Right cardiac atrium (tissue), 5 donors: ENCODE results near the gene LOC128125822.
A peak's percentile ranks its signal among the peaks of the same experiment; 100 is the strongest.
"Not testable (repeated sequence)": the region's sequence is repeated elsewhere in the genome, so short reads cannot be mapped to it uniquely, and the experiment has no call there.

Experiments
- ATAC-seq, 2 donors: fragments of 200-7000 bp; cut with Tn5 transposase; one replicate each; pipeline versions ENCODE4 v1.8.0 to v1.9.1; 2020; ENCODE audit warnings: moderate library complexity in 2 of 2, mild to moderate bottlenecking in 1 of 2
- DNase-seq, 3 donors: peaks; one replicate each; pipeline ENCODE4 v3.0.0-alpha.2; 2020
- H3K27ac ChIP-seq: one replicate; pipeline ENCODE4 v1.5.1; 2013; ENCODE audit warnings: mild to moderate bottlenecking, low read length, control low read depth, moderate library complexity
- H3K27me3 ChIP-seq: one replicate; pipeline ENCODE4 v1.6.1; 2013; ENCODE audit not compliant: control insufficient read depth, insufficient read depth
- H3K4me1 ChIP-seq: one replicate; pipeline ENCODE4 v1.6.1; 2013; ENCODE audit warnings: low read length; ENCODE audit not compliant: control insufficient read depth, insufficient read depth
- H3K4me3 ChIP-seq: one replicate; pipeline ENCODE4 v1.5.1; 2013; ENCODE audit warnings: low read length, control low read depth
- H3K9me3 ChIP-seq: one replicate; pipeline ENCODE4 v1.6.1; 2013; ENCODE audit warnings: low read length; ENCODE audit not compliant: control insufficient read depth
- WGBS: extraction: QIAGEN DNeasy Blood & Tissue Kit; methylation state at CpG from one replicate; pipeline ENCODE4 v1.1.7; 2013; 5-methylcytosine and 5-hydroxymethylcytosine counted together
- intact Hi-C, 4 donors: fragments of 100-400 bp; cut with DNase I; formaldehyde crosslinking; loops; one replicate each; pipeline versions ENCODE4 v1.11.0 to v1.14.0; 2022 to 2023
- donor health status: healthy with polysubstance abuse.
- donor health status: DM: no; HTN: yes; CAD: no.
- donor health status: DM: no; HTN: no; CAD: no.
- donor health status: DM: no; HTN: yes; CAD: no; lungs with severe emphysema.
- donor health status: DM: yes; HTN: yes; CAD: no.

Gene LOC128125822

GRCh38 chr6:63572044-63572746 is at the start of gene LOC128125822, which contains the start of gene PTP4A1:
TSS of gene LOC128125822 (plus strand) at chr6:63572480.
TSS of gene PTP4A1 (plus strand) at chr6:63572480. CDS start at chr6:63576881, 4,401 bp downstream.
- Histone ChIP-seq H3K9me3 (no peaks in the 10 kb centered on the region), H3K27me3 (no peaks in the 10 kb centered on the region), H3K27ac (peak within 1 kb of the TSS; percentile 99), H3K4me1 (no peaks in the 10 kb centered on the region), H3K4me3 (peak within 1 kb of the TSS; percentile 89)
- DNase-seq, result peak; percentile 98 to 99 (median 99)
- ATAC-seq, result peak; percentile 98
- intact Hi-C loops, result loop anchor here in 1 of 4 donors (10.0 kb wide), 1 partner anchor 63 kb away; the partner anchor contains the start of gene PHF3
- under 1% methylated on average over 73 of the region's 73 CpGs for WGBS

GRCh38 chr6:63522911-63523287 is 49.4 kb upstream of the LOC128125822 start:
- H3K4me1 ChIP-seq, H3K9me3 ChIP-seq, H3K27ac ChIP-seq, H3K4me3 ChIP-seq, DNase-seq, intact Hi-C loops, H3K27me3 ChIP-seq, ATAC-seq: not testable (repeated sequence)
- WGBS, result 85% methylated on average over 7 of the region's 7 CpGs

GRCh38 chr6:63523630-63524029 is 48.6 kb upstream of the LOC128125822 start:
- 90% methylated on average over 4 of the region's 4 CpGs for WGBS
- ATAC-seq, result no peak
- Histone ChIP-seq H3K4me1 (no peaks in the 10 kb centered on the region), H3K9me3 (no peaks in the 10 kb centered on the region), H3K27ac (no peak overlapping the region), H3K27me3 (no peaks in the 10 kb centered on the region), H3K4me3 (no peak overlapping the region)
- intact Hi-C loops, result no loop called here
- DNase-seq, result no peak

GRCh38 chr6:63525186-63525878 is 46.9 kb upstream of the LOC128125822 start:
- no peaks in the 10 kb centered on the region for H3K27me3 ChIP-seq
- intact Hi-C loops, result no loop called here
- WGBS, result 63% methylated on average over 7 of the region's 7 CpGs
- H3K4me1 ChIP-seq, result no peaks in the 10 kb centered on the region
- ATAC-seq (no peak), DNase-seq (no peak)
- H3K4me3 ChIP-seq, result no peak overlapping the region
- no peak overlapping the region for H3K27ac ChIP-seq
- no peaks in the 10 kb centered on the region for H3K9me3 ChIP-seq

- Histone ChIP-seq H3K9me3 (no peaks in the 10 kb centered on the region), H3K27me3 (no peaks in the 10 kb centered on the region), H3K27ac (no peak overlapping the region), H3K4me3 (no peak overlapping the region), H3K4me1 (no peaks in the 10 kb centered on the region)
- ATAC-seq, result no peak
- intact Hi-C loops, result no loop called here
- no peak for DNase-seq
Measured at GRCh38 chr6:63526931-63527330, 45.3 kb upstream of the LOC128125822 start.

- 74% methylated on average over 6 of the region's 6 CpGs for WGBS
- Histone ChIP-seq H3K4me3 (no peak overlapping the region), H3K27ac (no peak overlapping the region), H3K4me1 (no peaks in the 10 kb centered on the region), H3K27me3 (no peaks in the 10 kb centered on the region), H3K9me3 (no peaks in the 10 kb centered on the region)
- intact Hi-C loops, result no loop called here
- no peak for DNase-seq
- no peak for ATAC-seq
Measured at GRCh38 chr6:63527658-63528514, 44.4 kb upstream of the LOC128125822 start.

GRCh38 chr6:63529498-63529897 is 42.8 kb upstream of the LOC128125822 start:
- WGBS, result 41% methylated on average over 4 of the region's 4 CpGs
- ATAC-seq, result no peak
- H3K4me1 ChIP-seq, result no peaks in the 10 kb centered on the region
- H3K4me3 ChIP-seq, result no peak overlapping the region
- no peaks in the 10 kb centered on the region for H3K9me3 ChIP-seq
- H3K27me3 ChIP-seq, result no peaks in the 10 kb centered on the region
- no peak overlapping the region for H3K27ac ChIP-seq
- intact Hi-C loops, result no loop called here
- DNase-seq, result no peak

- DNase-seq (no peak), ATAC-seq (no peak)
- intact Hi-C loops, result no loop called here
- 91% methylated on average over 3 of the region's 3 CpGs for WGBS
- Histone ChIP-seq H3K27me3 (no peaks in the 10 kb centered on the region), H3K4me1 (no peaks in the 10 kb centered on the region), H3K9me3 (no peaks in the 10 kb centered on the region), H3K27ac (no peak overlapping the region), H3K4me3 (no peak overlapping the region)
Measured at GRCh38 chr6:63530182-63530581, 42.1 kb upstream of the LOC128125822 start.

GRCh38 chr6:63530991-63531390 is 41.3 kb upstream of the LOC128125822 start:
- no peaks in the 10 kb centered on the region for H3K4me1 ChIP-seq
- intact Hi-C loops, result no loop called here

GRCh38 chr6:63533026-63533425 is 39.3 kb upstream of the LOC128125822 start:
- DNase-seq (no peak), ATAC-seq (no peak)
- no peak overlapping the region for H3K27ac ChIP-seq
- intact Hi-C loops, result no loop called here
- no peaks in the 10 kb centered on the region for H3K9me3 ChIP-seq
- H3K4me3 ChIP-seq, result no peak overlapping the region
- H3K27me3 ChIP-seq, result no peaks in the 10 kb centered on the region
- WGBS, result 77% methylated on average over 3 of the region's 3 CpGs
- no peaks in the 10 kb centered on the region for H3K4me1 ChIP-seq

More at GRCh38 chr6:63530991-63531390, 41.3 kb upstream of the LOC128125822 start:
- no peak overlapping the region for H3K4me3 ChIP-seq
- 89% methylated on average over 1 of the region's 1 CpG for WGBS
- ATAC-seq, result no peak
- H3K9me3 ChIP-seq, result no peaks in the 10 kb centered on the region
- no peaks in the 10 kb centered on the region for H3K27me3 ChIP-seq
- DNase-seq, result no peak
- no peak overlapping the region for H3K27ac ChIP-seq

GRCh38 chr6:63533952-63534351 is 38.3 kb upstream of the LOC128125822 start:
- Histone ChIP-seq H3K4me3 (no peak overlapping the region), H3K4me1 (no peaks in the 10 kb centered on the region), H3K27me3 (no peaks in the 10 kb centered on the region), H3K27ac (no peak overlapping the region), H3K9me3 (no peaks in the 10 kb centered on the region)
- 91% methylated on average over 4 of the region's 4 CpGs for WGBS
- DNase-seq (no peak), ATAC-seq (no peak)
- intact Hi-C loops, result no loop called here
